Liver (tissue), 3 donors: ENCODE data around the gene MAP6D1.

ENCODE experiments used
- TAF1 ChIP-seq: conservative IDR thresholded peaks from 2 replicates; pipeline ENCODE4 v1.6.1; 2016; ENCODE audit warnings: antibody characterized with exemption, mild to moderate bottlenecking
- YY1 ChIP-seq: IDR thresholded peaks from 2 replicates; pipeline ENCODE4 v1.6.1; 2016; ENCODE audit warnings: antibody characterized with exemption, mild to moderate bottlenecking
- TF ChIP-seq, protein P1 (sequence below): fragments of 150-350 bp; IDR thresholded peaks from 2 replicates; pipeline ENCODE4 v1.5.1; 2017; ENCODE audit warnings: improper control_type of control experiment, low read depth, low read length; ENCODE audit not compliant: missing input control
- donor health status: healthy.
- donor health status: healthy.

- TF ChIP-seq TAF1: no peak
- TF ChIP-seq, protein P1, sequence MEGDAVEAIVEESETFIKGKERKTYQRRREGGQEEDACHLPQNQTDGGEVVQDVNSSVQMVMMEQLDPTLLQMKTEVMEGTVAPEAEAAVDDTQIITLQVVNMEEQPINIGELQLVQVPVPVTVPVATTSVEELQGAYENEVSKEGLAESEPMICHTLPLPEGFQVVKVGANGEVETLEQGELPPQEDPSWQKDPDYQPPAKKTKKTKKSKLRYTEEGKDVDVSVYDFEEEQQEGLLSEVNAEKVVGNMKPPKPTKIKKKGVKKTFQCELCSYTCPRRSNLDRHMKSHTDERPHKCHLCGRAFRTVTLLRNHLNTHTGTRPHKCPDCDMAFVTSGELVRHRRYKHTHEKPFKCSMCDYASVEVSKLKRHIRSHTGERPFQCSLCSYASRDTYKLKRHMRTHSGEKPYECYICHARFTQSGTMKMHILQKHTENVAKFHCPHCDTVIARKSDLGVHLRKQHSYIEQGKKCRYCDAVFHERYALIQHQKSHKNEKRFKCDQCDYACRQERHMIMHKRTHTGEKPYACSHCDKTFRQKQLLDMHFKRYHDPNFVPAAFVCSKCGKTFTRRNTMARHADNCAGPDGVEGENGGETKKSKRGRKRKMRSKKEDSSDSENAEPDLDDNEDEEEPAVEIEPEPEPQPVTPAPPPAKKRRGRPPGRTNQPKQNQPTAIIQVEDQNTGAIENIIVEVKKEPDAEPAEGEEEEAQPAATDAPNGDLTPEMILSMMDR: no peak
- no peak for TF ChIP-seq YY1
Observed at GRCh38 chr3:183816681-183817510, 8.5 kb downstream of the MAP6D1 start.
